Measurements from ENCODE around the gene RNF227.

The RNF227 gene

DNA sequence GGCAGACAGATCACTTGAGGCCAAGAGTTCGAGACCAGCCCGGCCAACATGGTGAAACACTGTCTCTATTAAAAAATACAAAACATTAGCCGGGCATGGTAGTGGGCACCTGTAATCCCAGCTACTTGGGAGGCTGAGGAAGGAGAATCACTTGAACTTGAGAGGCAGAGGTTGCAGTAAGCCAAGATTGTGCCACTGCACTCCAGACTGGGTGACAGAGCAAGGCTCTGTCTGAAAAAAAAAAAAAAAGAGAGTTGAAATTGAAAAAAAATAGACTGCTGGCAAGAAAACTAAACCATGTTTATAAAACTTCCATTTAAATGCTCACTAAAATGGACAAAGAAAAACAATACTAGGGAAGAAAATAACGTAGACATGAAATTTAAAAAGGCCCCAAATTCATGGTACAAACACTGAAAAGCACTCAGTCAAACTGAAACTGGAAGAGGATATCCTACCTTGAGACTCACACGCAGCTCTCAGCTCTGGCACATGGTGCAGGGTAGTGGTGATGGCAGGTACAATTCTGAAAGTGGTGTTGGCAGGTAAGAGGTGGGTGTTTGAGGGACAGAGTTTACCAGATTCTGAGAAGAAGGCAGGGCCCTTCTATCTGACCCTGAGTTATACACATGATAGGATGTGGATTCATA is 35.2 kb upstream of the RNF227 start:
- peak; percentile 79 for DNase-seq (ENCODE audit: low read depth)
- no peak overlapping the region for H3K4me3 ChIP-seq (ENCODE audit: low read depth, low read length)
- TF ChIP-seq, protein P1, sequence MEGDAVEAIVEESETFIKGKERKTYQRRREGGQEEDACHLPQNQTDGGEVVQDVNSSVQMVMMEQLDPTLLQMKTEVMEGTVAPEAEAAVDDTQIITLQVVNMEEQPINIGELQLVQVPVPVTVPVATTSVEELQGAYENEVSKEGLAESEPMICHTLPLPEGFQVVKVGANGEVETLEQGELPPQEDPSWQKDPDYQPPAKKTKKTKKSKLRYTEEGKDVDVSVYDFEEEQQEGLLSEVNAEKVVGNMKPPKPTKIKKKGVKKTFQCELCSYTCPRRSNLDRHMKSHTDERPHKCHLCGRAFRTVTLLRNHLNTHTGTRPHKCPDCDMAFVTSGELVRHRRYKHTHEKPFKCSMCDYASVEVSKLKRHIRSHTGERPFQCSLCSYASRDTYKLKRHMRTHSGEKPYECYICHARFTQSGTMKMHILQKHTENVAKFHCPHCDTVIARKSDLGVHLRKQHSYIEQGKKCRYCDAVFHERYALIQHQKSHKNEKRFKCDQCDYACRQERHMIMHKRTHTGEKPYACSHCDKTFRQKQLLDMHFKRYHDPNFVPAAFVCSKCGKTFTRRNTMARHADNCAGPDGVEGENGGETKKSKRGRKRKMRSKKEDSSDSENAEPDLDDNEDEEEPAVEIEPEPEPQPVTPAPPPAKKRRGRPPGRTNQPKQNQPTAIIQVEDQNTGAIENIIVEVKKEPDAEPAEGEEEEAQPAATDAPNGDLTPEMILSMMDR (IDR thresholded peaks at IDR 0.05; ENCODE audit: insufficient read depth, low read depth, low read length, missing control alignments) = no peak

DNA sequence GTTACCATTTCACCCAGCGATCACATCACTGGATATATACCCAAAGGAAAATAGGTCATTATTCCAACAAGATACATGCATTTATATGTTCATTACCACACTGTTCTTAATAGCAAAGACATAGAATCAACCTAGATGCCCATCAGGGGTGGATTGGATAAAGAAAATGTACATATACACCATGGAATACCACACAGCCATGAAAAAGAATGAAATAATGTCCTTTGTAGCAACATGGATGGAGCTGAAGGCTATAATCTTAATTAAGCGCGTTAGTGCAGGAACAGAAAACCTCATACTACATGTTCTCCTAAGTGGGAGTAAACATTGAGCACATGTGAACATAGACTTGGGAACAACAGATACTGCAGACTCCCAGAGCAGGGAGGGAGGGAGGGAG is 34.5 kb upstream of the RNF227 start:
- TF ChIP-seq, protein P1 (IDR thresholded peaks at IDR 0.05; ENCODE audit: insufficient read depth, low read depth, low read length, missing control alignments) = no peak
- DNase-seq (ENCODE audit: low read depth) = no peak
- no peak overlapping the region for H3K4me3 ChIP-seq (ENCODE audit: low read depth, low read length)

DNA sequence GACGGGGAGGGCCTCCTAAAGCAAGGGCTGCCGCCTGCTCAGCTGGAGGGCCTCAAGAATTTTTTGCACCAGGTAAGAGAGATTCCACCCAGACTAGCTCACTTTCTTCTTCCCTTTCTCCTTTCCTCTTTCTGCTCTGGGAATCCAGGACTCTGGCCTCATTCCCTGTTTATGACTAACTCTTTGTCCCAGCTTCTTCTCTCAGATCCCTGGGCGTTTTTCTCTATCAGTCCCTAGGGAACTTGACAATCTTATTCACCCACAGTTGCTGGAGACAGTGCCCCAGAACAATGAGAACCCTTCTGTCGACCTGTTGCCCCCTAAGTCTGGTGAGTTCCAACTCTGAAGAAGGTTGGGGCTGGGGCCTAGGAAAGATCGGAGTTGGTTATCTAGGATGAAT is 31.6 kb upstream of the RNF227 start:
- no peak for DNase-seq (ENCODE audit: low read depth)
- no peak overlapping the region for H3K4me3 ChIP-seq (ENCODE audit: low read depth, low read length)
- TF ChIP-seq, protein P1 (IDR thresholded peaks at IDR 0.05; ENCODE audit: insufficient read depth, low read depth, low read length, missing control alignments) = no peak

DNA sequence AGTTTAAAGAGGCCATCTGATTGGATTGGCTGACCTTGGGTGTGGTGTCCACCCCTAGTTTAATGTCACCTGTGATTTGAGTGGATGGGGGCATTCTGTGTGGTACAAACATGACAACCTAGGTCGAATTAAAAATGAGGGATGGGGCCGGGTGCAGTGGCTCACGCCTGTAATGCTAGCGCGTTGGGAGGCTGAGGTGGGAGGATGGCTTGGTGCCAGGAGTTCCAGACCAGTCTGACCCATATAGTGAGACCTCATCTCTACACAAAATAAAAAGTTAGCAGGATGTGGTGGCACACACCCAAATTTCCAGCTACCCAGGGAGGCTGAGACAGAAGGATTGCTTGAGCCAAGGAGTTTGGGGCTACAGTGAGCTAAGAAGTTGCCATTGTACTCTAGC is 30.4 kb upstream of the RNF227 start:
- no peak for DNase-seq (ENCODE audit: low read depth)
- no peak overlapping the region for H3K4me3 ChIP-seq (ENCODE audit: low read depth, low read length)
- TF ChIP-seq, protein P1 (IDR thresholded peaks at IDR 0.05; ENCODE audit: insufficient read depth, low read depth, low read length, missing control alignments) = no peak

DNA sequence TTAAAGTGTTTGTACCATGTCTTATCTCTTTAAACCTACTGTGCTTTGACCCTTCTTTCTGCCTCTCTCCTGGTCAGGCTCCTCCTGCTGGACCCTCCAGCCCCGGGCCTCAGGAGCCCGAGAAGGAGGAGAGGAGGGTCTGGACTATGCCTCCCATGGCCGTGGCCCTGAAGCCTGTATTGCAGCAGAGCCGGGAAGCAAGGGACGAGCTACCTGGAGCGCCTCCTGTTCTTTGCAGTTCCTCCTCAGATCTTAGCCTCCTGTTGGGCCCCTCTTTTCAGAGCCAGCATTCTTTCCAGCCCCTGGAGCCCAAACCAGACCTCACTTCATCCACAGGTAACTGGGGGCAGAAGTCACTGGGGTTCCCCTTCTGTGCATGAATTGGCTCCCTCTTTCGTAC is 29.6 kb upstream of the RNF227 start:
- TF ChIP-seq, protein P1 (IDR thresholded peaks at IDR 0.05; ENCODE audit: insufficient read depth, low read depth, low read length, missing control alignments) = no peak

DNA sequence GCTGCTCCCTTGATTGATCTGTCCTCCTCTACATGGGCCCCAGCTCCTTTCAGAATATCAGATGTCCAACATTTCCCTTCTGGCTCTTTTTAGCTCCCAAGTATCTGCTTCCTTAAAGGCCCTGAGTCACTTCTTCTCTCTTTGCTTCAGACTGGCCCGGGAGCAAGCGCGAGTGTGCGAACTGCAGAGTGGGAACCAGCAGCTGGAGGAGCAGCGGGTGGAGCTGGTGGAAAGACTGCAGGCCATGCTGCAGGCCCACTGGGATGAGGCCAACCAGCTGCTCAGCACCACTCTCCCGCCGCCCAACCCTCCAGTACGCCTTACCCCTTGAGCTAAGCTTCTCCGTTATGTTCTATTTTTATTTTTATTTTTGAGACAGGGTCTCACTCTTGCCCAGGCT is 28.2 kb upstream of the RNF227 start:
- DNase-seq (ENCODE audit: low read depth) = no peak
- TF ChIP-seq, protein P1 (IDR thresholded peaks at IDR 0.05; ENCODE audit: insufficient read depth, low read depth, low read length, missing control alignments) = no peak
- H3K4me3 ChIP-seq (ENCODE audit: low read depth, low read length) = no peak overlapping the region

More for the DNA sequence above, 29.6 kb upstream of the RNF227 start:
- H3K4me3 ChIP-seq (ENCODE audit: low read depth, low read length) = no peak overlapping the region
- DNase-seq (ENCODE audit: low read depth) = no peak

DNA sequence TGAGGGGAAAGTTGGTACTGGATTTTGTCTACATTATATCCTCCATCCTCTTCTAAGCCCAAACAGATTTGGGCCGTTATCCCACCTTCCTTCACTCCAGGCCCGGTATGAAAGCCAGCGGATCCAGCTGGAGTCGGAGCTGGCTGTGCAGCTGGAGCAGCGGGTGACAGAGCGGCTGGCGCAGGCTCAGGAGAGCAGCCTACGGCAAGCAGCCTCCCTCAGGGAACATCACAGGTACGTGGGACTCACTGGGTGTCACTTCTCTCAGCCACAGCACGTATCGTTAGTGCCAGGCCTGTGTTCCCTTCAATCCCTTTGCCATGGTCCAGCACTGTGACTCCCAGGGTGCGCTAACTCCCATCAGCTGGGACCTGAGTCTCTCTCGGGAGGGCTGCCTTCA is 27.2 kb upstream of the RNF227 start:
- no peak for DNase-seq (ENCODE audit: low read depth)
- TF ChIP-seq, protein P1 (IDR thresholded peaks at IDR 0.05; ENCODE audit: insufficient read depth, low read depth, low read length, missing control alignments) = no peak
- no peak overlapping the region for H3K4me3 ChIP-seq (ENCODE audit: low read depth, low read length)
